HG03457 (cell line): ENCODE measurements around the gene KRTAP5-6.

ENCODE experiments used
- ATAC-seq: cut with Tn5 transposase; IDR thresholded peaks from one replicate; pipeline ENCODE4 v1.9.1; 2021; ENCODE audit warnings: moderate number of reproducible peaks; ENCODE audit not compliant: unreplicated experiment

KRTAP5-6 gene

GRCh38 chr11:1696608-1697570 lies at the start of gene KRTAP5-6:
TSS of gene KRTAP5-6 (plus strand) at chr11:1697195. CDS start at chr11:1697246, 51 bp downstream.
- ATAC-seq, result no peak

DNA sequence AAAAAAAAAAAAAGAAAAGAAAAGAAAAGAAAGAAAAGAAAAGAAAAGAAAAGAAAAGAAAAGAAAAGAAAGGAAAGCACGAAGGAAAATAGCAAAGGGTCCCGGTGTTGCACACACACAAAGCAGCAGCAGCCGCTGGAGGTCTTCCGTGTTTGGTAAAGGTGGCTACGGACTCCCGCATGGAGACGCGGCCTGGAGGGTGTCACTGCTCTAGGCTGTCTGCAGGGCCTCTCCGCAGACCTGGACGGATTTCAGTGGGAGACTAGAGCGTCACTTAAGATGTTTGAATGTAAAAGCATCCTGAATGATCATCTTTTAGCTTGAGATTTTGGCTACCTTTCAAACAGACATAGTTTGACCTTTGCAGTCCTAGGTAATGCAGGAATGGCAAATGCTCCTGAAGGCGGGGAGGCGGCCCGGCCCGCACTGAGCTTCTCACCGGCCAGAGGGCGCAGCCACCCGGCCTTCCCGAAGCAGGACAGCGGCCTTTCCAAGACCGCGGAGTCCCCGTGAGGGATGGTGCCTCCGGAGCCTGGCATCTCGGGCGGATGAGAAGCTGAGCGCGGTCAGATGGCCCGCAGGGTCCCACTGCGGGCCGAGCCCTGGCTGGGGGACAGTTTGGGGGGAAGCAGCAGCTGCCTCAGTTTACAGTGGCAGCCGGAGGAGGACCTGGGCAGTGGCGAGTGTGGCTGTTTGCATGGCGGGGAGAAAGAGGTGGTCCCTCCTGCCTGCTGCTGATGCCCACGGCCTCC lies 48.9 kb upstream of the KRTAP5-6 start:
- ATAC-seq, result no peak

- no peak for ATAC-seq
Observed at GRCh38 chr11:1648653-1649420, 48.2 kb upstream of the KRTAP5-6 start.

GRCh38 chr11:1650034-1650917 lies 46.7 kb upstream of the KRTAP5-6 start:
- no peak for ATAC-seq

GRCh38 chr11:1650918-1651262 lies 46.1 kb upstream of the KRTAP5-6 start:
- no peak for ATAC-seq

DNA sequence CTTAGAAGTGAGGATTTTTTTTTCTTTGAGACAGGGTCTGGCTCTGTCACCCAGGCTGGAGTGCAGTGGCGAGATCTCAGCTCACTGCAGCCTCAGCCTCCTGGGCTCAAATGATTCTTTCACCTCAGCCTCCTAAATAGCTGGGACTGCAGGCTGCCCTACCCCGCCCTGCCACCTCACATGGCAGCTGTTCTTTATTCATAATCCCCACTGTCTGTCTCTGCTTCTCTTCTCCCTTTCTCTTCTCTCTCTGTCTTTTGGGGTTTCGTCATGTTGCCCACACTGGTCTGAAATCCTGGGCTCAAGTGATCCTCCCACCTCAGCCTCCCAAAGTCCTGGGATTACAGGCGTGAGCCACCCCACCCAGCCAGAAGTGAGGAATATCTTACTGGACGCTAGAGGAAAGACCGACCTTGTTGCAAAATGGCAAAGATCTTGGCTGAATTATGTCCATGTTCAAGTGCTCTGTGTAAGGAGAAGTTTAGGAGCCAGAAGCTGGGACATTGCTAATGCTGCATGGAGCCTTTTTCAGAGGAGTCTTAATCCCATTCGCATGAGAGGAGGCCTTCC lies 45.5 kb upstream of the KRTAP5-6 start:
- no peak for ATAC-seq

DNA sequence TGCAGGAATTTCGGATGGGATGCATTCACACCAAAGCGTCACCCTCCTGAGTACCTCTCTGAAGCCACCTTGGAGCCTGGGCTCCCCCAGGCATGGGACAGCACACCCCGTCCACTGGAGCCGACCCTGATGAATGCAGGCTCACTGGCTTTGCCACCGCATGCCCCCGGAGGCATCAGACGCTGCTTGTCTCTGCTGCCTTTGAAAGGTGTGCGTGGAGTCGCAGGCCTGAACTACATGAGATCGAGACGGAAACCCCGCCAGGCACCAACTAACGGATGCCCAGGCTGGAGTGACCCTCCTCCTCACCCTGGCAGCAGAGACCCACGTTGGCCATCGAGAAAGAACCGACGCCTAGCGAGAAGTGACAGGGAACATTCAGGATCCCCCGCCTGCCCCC lies 45.0 kb upstream of the KRTAP5-6 start:
- no peak for ATAC-seq

DNA sequence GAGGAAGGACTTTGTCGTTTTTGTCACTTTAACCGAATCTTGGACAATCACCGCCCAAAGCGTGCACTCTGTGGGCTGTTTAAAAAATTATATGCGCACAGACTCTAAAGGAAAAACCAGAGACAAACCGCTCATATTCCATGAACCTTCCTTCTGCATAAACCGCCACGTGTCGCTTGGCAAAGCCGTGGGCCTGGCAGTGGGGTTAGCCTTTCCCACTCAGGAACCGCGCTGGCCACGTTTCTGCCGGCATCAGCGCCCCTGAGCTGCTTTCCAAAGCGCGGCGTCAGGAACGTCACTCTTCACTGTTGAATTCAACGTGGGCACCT lies 44.6 kb upstream of the KRTAP5-6 start:
- ATAC-seq, result no peak

DNA sequence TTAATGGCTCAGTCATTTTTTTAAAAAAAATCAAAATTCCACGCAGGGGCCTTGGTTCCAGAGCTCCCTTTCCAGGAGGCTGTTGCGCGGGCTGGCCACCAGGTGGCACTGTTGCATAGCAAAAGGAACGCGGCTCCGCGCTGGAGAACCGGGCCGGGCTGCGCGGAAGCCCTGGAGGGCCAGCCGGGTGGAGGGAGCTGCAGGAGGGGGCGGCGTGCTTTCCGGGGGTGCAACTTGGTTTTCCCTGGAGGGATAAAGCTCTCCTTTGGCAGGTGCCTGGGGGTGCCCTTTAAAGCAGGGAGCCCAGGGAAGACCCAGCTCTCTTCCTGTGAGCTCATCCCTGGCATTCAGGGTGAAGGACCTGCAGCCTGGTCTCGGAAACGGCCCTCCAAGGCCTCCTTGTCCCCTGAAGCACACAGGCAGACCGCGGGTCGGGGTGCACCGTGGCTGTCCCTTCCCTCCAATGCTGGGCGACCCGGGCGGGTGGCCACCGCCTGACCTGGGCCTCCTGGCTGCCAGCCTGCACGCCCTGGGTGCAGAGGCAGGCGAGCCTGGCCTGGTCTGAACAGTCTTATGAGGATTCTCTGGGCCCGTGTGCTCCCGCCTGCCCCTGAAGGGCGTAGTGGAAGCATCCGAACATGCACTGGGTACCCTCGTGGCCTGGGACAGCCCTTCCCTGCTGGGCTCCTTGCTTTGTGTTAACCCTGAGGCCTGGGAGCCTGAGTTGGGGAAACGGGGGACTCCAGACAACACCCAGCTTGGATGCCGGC lies 44.0 kb upstream of the KRTAP5-6 start:
- no peak for ATAC-seq

GRCh38 chr11:1653541-1654387 lies 43.2 kb upstream of the KRTAP5-6 start:
- ATAC-seq, result no peak

DNA sequence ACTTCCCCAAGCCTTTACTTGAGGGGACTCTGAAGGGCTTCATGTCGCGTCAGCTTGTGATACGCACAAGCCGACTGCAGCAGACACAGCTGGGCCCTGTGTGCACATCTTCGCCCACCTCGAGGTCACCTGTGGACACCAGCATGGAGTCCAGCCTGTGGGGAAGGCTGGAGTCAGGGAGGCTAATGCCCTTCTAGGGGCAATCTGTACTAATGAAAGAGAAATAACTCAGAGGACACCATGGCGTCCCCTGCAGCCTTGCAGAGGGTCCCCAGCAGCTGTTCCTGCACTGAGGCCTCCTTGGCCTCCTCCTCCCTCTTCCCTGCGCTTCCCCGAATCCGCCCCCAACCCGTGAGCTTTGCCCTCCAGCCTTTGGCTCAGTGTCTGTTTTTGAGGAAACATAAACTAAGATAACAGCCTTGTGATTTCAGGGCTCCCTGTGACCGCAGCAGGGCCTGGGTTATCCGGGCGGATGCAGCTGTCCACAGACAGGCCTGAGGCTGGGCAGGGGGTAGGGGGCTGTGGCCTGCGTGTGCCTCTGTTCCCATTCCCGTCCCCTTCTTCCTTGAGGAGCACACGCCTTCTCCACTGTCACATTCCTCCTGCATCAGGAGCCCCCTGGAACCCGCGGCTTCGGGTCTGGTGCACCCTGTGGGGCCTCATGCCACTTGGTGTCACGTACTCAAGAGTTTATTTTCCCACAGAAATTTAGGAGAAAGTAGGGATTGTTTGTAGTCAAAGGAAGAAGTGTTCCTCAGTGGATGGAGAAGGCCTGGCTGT lies 42.4 kb upstream of the KRTAP5-6 start:
- no peak for ATAC-seq

DNA sequence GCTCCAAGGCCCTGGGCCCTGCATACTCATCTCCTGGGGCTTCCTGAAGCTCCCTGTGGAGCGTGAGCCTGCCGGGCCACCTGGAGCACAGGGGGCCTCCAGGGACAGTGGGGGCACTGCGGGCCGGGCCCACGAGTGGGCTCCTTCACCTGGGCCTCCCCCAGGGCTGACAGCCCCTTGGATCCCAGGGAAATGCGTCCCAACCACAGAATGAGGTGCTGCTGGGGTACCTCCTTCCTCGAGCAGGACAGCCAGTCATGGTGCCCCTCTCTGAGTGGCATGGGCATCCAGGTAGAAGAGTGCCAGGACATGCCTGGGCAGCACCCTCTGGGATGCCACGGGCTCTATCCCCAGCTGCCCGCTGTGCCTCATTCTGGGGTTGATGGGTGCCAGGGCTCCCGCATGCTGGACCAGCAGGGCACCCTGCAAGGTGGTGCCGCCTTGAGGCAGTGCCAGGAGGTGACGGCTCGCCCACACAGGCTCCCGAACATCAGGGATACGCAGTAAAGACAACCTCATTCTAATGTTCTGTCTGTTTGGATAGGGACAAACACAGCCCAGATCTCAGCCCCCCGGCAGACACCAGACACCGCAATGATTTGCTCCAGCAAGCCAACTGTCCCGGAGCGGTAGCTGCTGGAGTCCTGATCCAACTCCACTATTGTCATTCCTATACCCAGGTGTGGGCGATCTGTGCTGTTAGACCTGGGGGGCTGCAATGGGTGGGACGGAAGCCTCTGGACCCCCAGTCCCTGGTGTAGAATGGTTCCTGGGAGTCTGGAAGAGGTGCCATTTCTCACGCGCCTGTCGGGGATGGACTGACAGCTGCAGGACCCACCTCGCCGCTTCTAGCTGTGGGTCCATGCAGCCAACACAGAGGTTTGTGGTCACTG lies 41.6 kb upstream of the KRTAP5-6 start:
- ATAC-seq, result no peak

GRCh38 chr11:1656061-1656441 lies 40.9 kb upstream of the KRTAP5-6 start:
- no peak for ATAC-seq

DNA sequence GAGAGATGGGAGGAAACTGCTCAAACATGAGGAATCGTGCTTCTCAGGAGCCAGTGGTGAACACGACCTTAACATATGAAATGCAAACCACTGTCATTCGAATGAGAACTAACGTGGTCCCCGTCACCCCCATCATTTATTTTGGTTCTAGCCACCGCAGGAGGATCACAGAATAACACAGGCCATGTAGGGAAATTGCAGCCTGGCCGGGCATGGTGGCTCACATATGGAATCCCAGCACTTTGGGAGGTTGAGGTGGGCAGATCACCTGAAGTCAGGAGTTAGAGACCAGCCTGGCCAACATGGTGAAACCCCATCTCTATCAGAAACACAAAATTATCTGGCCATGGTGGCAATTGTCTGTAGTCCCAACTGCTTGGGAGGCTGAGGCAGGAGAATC lies 40.3 kb upstream of the KRTAP5-6 start:
- ATAC-seq, result no peak

- ATAC-seq, result no peak
Observed at GRCh38 chr11:1659506-1659905, 37.5 kb upstream of the KRTAP5-6 start.

DNA sequence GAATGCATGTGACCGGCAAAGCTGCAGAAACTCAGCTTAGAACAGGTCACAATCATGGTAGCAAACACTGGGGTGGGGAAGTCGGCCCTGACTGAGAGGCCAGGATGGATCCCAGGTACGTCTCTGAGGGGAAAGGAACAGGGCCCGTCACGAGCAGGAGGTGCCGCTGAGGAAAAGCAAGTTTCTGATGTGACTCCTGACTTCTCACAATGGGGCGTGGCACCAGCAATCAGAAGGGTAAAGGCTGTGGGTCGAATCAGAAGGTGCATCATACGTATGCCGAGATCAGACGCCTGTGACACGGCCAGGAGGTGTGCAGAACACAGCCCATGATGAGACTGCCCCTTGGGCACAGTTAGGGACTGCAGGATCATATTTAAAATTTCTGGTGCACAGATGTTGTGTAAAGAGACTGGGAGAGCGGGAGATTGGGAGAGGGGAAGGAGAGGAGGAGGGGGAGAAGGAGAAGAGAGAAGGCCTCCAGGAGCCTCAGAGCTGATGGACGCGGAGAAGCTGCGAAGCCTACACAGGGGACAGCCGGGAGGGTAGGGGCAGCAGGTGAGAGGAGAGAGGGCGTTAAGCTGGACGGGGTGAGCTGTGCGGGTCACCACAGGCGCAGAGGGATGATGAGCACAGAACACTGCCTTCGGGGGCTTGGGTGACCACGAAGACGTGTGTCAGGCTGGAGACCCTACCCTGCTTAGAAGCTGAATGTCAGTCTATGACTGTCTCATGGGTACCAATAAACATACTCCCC lies 36.7 kb upstream of the KRTAP5-6 start:
- ATAC-seq, result no peak
